GM12891 (cell line): ENCODE measurements around the gene ANKRD36B.
"Not testable (repeated sequence)": the region's sequence is repeated elsewhere in the genome, so short reads cannot be mapped to it uniquely, and the experiment has no call there.

Experiments
- PAX5 ChIP-seq: IDR thresholded peaks from 2 replicates; pipeline ENCODE4 v1.6.1; 2011; ENCODE audit warnings: low read length, moderate library complexity, mild to moderate bottlenecking; ENCODE audit not compliant: insufficient read depth, severe bottlenecking
- POLR2A ChIP-seq: IDR thresholded peaks from 2 replicates; pipeline ENCODE4 v1.6.1; 2011; ENCODE audit warnings: low read depth, low read length, control low read depth
- POLR2AphosphoS5 ChIP-seq: IDR thresholded peaks from 2 replicates; pipeline ENCODE4 v1.6.1; 2011; ENCODE audit warnings: low read depth, low read length, control low read depth
- POU2F2 ChIP-seq: IDR thresholded peaks from 2 replicates; pipeline ENCODE4 v1.6.1; 2011; ENCODE audit warnings: low read depth, mild to moderate bottlenecking, control low read depth, low read length, moderate library complexity
- SPI1 ChIP-seq: IDR thresholded peaks from 2 replicates; pipeline ENCODE4 v1.6.1; 2011; ENCODE audit warnings: low read depth, low read length, control low read depth
- TAF1 ChIP-seq: IDR thresholded peaks from 2 replicates; pipeline ENCODE4 v1.6.1; 2011; ENCODE audit warnings: low read depth, low read length, control low read depth

DNA sequence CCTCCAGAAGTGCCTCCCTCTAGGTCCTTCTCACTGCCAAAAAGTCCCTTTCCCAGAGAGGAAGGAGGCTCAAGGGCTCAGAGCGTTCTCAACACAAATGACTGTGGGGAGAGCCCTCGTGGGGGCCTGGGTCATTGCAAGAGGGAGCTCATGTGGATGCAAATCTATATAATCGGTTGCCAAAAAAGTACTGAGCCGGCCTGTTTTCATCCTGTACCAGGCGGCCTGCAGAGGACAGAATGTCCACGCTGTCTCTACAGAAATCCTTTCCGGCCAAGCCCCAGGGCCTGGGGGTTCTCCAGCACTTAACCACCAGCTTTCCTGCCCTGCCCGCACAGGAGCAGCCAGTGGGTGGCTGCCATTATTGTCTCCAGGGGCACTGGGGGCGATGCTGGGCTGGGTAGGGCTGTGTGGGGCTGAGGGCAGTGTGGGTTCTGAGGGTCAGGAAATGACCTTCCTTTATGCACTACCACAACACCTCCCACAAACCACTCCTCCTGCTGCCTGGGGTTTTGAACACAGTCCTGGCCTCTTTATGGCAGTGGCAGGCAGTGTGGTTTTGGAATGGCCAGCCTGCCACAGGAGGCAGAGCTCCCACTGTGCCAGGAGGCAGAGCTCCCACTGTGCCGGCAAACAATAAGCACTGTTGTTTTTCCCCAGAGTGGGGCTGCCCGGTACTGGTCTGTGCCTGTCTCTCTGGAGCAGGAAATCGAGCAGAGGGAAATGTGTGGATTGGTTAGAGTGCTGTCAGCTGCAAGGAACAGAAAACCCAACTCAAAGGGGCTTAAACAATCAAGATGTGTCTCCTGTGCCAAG, 16.1 kb upstream of the ANKRD36B start:
- TF ChIP-seq POLR2AphosphoS5, POLR2A, SPI1, TAF1, PAX5, POU2F2: not testable (repeated sequence)
